ENCODE data around the gene CLPSL2. TPM values are rescaled to one million over a fixed set of nuclear protein-coding genes. Genes with fewer than 3 reads are reported as not detected.

The CLPSL2 gene
- total RNA-seq, 1 experiment from 2014 or later = 5.7 TPM

- no peak for DNase-seq (ENCODE audit: low spot score)
Observed at GRCh38 chr6:35787266-35788218, 11.1 kb downstream of the CLPSL2 start.

DNA sequence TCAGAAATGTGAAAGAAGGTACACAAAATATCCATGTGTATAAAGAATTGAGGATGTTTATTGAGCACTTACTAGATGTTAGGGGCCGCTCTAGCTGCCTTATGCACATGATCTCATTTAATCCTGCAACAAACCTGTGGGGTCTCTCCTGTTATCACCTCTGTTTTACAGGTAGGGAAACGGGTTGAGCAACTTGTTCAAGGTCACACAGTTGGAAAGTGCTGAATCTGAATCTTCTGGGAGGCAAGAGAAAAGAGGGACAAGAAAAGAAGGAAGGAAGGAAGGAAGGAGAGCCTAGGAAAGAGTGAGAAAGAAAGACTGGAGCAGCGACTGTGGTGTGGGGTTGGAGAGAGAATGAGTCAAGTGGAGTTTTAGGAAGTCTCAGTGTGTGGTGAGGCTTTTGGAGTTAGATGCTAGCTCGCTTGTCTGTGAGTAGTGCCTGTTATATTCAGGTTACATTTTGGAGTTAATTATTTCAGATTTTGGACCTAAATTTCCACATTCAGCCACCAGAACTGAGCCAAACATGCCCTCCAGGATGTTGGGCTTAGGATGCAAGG lies 12.1 kb downstream of the CLPSL2 start:
- no peak for DNase-seq (ENCODE audit: low spot score)

DNA sequence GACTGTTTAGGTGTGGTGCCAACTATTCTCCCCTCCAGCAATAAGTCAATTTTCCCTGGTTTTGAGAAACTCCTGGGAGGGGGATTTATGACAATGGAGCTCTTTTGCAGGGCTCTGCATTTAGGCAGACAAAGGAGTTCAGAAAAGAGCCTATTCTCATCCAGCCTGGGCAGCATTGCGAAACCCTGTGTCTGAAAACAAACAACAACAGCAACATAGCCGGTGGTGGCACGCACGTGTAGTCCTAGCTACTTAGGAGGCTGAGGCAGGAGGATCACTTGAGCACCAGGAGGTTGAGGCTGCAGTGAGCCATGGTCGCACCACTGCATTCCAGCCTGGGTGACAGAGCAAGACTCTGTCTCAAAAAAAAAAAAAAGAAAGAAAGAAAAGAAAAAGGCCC lies 14.3 kb downstream of the CLPSL2 start:
- DNase-seq (ENCODE audit: low spot score) = no peak

- DNase-seq (ENCODE audit: low spot score) = no peak
Observed at GRCh38 chr6:35794536-35795452, 18.4 kb downstream of the CLPSL2 start.

- no peak for DNase-seq (ENCODE audit: low spot score)
Observed at GRCh38 chr6:35795453-35796071, 19.2 kb downstream of the CLPSL2 start.

GRCh38 chr6:35796236-35796635 lies 19.8 kb downstream of the CLPSL2 start:
- no peak for DNase-seq (ENCODE audit: low spot score)

DNA sequence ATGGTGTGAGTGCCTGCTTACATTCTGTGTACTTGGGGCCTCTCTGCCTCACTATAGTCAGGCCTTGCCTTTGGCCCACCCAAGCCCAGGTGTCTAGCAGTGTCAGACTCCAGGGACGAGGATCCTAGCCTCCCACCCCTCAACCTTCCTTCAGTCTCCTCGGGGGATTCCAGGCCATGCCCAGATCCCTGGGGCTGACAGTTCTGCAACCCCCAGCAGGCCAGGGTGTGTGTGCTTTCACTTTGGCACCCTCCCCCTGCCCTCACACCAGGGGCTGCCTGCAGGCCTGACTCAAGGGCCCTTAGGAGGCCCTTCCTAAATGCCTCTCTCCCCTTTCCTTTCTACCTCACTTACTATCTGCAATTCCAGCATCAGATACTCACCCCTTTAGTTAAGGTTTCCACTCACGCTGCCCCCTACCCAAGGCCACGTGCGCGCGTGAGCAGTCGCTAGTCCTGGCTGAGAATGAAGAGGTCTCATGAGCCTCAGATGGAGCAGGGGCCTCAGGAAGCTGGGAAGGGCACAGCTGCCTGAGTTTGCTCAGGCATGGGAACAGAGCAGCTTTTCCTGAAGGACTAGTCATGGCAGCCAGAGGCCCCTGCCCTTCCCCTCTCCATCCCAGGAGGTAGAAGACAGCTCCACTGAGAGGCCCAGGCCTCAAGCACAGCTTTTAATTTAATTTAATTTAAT lies 21.6 kb downstream of the CLPSL2 start:
- no peak for DNase-seq (ENCODE audit: low spot score)

DNA sequence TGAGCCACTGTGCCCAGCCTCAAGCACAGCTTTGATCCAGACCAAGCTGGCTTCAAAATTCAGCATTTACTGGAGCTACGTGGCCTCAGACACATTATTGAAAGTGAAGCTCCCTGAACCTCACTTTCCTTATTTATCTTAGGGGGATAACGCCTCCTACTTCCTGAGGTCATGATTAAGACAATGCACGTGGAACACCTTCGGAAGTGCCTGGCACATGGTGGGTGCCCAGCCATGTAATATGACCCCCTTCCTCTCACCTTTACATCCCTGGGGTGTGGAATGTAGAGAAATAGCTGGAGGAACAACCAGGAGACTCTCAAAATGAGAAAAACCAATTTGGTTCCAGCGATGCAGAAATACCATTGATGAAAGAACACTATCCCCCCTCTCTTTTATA lies 22.3 kb downstream of the CLPSL2 start:
- DNase-seq (ENCODE audit: low spot score) = no peak

DNA sequence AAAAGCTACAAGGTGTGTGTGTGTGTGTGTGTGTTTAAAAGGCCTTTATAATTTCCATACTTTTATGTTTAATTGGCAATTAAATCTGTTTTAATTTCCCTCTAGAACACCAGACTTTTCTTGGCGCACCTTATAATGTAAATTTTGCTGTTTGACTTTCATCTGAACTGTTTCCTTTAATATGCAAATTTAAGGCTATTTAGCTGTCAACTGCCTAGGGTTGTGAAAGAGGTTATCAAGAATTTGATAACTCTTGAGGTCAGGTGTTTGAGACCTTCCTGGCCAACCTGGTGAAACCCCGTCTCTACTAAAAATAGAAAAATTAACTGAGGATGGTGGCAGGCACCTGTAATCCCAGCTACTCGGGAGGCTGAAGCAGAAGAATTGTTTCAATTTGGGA lies 24.8 kb downstream of the CLPSL2 start:
- DNase-seq (ENCODE audit: low spot score) = no peak

- DNase-seq (ENCODE audit: low spot score) = no peak
Observed at GRCh38 chr6:35804996-35805736, 28.8 kb downstream of the CLPSL2 start, which contains the start of gene LHFPL5. Gene LHFPL5, plus strand, starts transcription at chr6:35805352. Its CDS starts 319 bp downstream, at chr6:35805671.

GRCh38 chr6:35808688-35809087 lies 32.3 kb downstream of the CLPSL2 start:
- no peak for DNase-seq (ENCODE audit: low spot score)

GRCh38 chr6:35809809-35810208 lies 33.4 kb downstream of the CLPSL2 start:
- no peak for DNase-seq (ENCODE audit: low spot score)

DNA sequence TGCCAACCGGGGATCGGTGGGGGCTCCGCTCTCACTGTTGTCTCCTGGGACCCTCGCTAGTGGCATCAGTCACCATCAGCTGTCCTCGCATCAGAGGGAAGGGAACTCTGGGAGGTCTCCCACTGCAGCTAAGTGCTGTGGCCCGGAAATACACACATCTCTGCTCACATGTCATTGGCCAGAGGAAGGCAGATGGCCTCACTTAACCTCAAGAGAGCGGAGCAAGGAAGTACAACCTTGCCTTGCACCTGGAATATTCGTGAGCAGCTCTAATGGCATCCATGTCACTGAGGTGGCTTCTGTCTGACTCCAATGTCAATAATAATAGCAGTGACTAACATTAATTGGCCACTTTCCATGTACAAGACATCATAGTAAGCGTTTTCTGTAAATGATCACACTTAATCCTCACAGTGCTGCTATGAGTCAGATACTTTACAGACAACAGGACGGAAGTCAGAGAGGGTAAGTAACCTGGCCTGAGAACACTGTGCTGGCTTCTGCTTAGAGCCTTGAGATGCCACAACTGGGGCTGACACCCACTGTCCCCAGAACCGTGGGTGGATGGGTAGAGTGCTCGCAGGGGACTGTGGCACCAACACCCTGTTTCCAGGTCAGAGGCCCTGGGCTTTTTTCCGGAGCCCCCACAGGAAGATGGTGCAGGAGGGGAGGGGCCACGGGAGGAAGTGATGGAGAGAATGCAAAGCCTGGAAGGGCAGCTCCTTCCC lies 34.7 kb downstream of the CLPSL2 start:
- DNase-seq (ENCODE audit: low spot score) = peak; percentile 79

DNA sequence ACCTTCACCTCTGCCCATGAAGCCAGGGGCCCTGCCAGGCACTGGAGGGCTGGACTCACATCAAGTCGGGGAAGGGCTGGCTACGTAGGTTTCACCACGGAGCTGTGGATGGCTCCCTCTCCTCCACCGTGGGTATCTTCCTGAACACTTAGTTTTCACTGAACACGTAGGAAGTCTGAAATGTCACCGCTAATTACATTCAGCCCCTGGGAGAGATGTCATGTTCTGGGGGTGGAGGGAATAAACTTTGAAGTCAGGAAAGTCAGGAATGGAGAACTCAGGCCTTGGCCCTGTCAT lies 35.2 kb downstream of the CLPSL2 start:
- DNase-seq (ENCODE audit: low spot score) = no peak

GRCh38 chr6:35817515-35817914 lies 41.1 kb downstream of the CLPSL2 start:
- DNase-seq (ENCODE audit: low spot score) = no peak

GRCh38 chr6:35823601-35824000 lies 47.2 kb downstream of the CLPSL2 start:
- no peak for DNase-seq (ENCODE audit: low spot score)

- DNase-seq (ENCODE audit: low spot score) = no peak
Observed at GRCh38 chr6:35824552-35825192, 48.3 kb downstream of the CLPSL2 start.

Data from H4 (cell line).